Lower leg skin (tissue), 4 donors: ENCODE data around the gene ZSWIM3. TPM values are rescaled to one million over a fixed set of nuclear protein-coding genes. Genes with fewer than 3 reads are reported as not detected.

Experiments used
- DNase-seq, 2 donors: peaks; one replicate each; pipeline ENCODE4 v3.0.0-alpha.2; 2019; ENCODE audit warnings: low spot score in 2 of 2
- H3K4me3 ChIP-seq: fragments of 200-600 bp; sonication (generic); 2 replicates; pipeline ENCODE4 v1.5.1; 2017; ENCODE audit warnings: mild to moderate bottlenecking, low read depth; ENCODE audit not compliant: poor library complexity, severe bottlenecking
- CTCF ChIP-seq, 3 donors: fragments of 450-650 bp; IDR thresholded peaks; one replicate each; pipeline ENCODE4 v1.5.1; 2016; ENCODE audit warnings: antibody characterized with exemption in 3 of 3, mild to moderate bottlenecking in 3 of 3, moderate library complexity in 2 of 3
- POLR2A ChIP-seq, 2 donors: fragments of 450-650 bp; IDR thresholded peaks; one replicate each; pipeline ENCODE4 v1.6.1; 2016 to 2017; ENCODE audit warnings: antibody characterized with exemption in 2 of 2, mild to moderate bottlenecking in 1 of 2, moderate library complexity in 1 of 2
- WGBS, 2 donors: methylation state at CpG; one replicate each; pipeline ENCODE4 v1.1.5; 2018; 5-methylcytosine and 5-hydroxymethylcytosine counted together
- intact Hi-C: fragments of 100-400 bp; cut with DNase I; formaldehyde crosslinking; loops from one replicate; pipeline ENCODE4 v1.15.0; 2023; ENCODE audit warnings: low total_unique reads
- total RNA-seq, 4 donors: library from RNA; depleted of rRNA; stranded (reverse); fragments of >200 nt; gene quantifications; one replicate each; pipeline ENCODE4 v1.1.0, GENCODE V29; 2016

The ZSWIM3 gene
- total RNA-seq, 4 donors from 2014 or later, result 3.7 to 4.6 (median 4.0) TPM

- DNase-seq, result no peak
- no peak overlapping the region for H3K4me3 ChIP-seq
- TF ChIP-seq CTCF (IDR thresholded peaks at IDR 0.05), result peak in 1 of 3 donors; percentile 52
- no peak for TF ChIP-seq POLR2A (IDR thresholded peaks at IDR 0.05)
- intact Hi-C loops, result no loop called here
- 88 to 91% methylated on average over 14 of the region's 14 CpGs for WGBS, 2 donors
Observed at GRCh38 chr20:45927071-45927878, 69.9 kb downstream of the ZSWIM3 start.

Other genes with a start within 250 kb of the ZSWIM3 start
- gene WFDC10A, start 227.9 kb upstream of the ZSWIM3 start, total RNA-seq, result not detected
- not detected for gene WFDC9, start 226.3 kb upstream of the ZSWIM3 start, total RNA-seq
- not detected for gene WFDC11, start 187.4 kb upstream of the ZSWIM3 start, total RNA-seq
- not detected for gene WFDC13, start 155.6 kb upstream of the ZSWIM3 start, total RNA-seq
- 1 to 10 TPM in 1 of 4 donors, under 1 TPM in 1, not detected in 2; 0.54 to 1.9 TPM for gene WFDC10B, start 152.6 kb upstream of the ZSWIM3 start, total RNA-seq
- gene SPINT4, start 135.3 kb upstream of the ZSWIM3 start, total RNA-seq, result not detected
- gene WFDC3, start 65.7 kb upstream of the ZSWIM3 start, total RNA-seq, result 10 to 100 TPM in 3 of 4 donors, 1 to 10 TPM in 1; 8.4 to 37.2 (median 21.1) TPM
- 10 to 100 TPM; 24.5 to 62.9 (median 43.5) TPM for gene DNTTIP1, start 65.7 kb upstream of the ZSWIM3 start, total RNA-seq
- gene UBE2C, start 45.0 kb upstream of the ZSWIM3 start, total RNA-seq, result 10 to 100 TPM in 2 of 4 donors, 1 to 10 TPM in 2; 1.1 to 24.1 (median 10.2) TPM
- gene TNNC2, start 30.3 kb upstream of the ZSWIM3 start, total RNA-seq, result 10 to 100 TPM in 1 of 4 donors, 1 to 10 TPM in 2, not detected in 1; 1.4 to 10.7 (median 2.6) TPM
- gene SNX21, start 23.8 kb upstream of the ZSWIM3 start, total RNA-seq, result 100 to 1,000 TPM; 159 to 236 (median 203) TPM
- gene ACOT8, start 222 bp upstream of the ZSWIM3 start, total RNA-seq, result 10 to 100 TPM; 57.6 to 84.9 (median 61.4) TPM
- 10 to 100 TPM; 10.0 to 16.6 (median 13.5) TPM for gene ZSWIM1, start 23.6 kb downstream of the ZSWIM3 start, total RNA-seq
- gene SPATA25, start 30.0 kb downstream of the ZSWIM3 start, total RNA-seq, result 1 to 10 TPM in 2 of 4 donors, under 1 TPM in 2; 0.59 to 3.6 (median 1.8) TPM
- gene NEURL2, start 33.6 kb downstream of the ZSWIM3 start, total RNA-seq, result 10 to 100 TPM in 2 of 4 donors, 1 to 10 TPM in 2; 6.5 to 12.9 (median 9.5) TPM
- 100 to 1,000 TPM in 3 of 4 donors, 10 to 100 TPM in 1; 89.1 to 122 (median 111) TPM for gene CTSA, start 33.7 kb downstream of the ZSWIM3 start, total RNA-seq
- gene PLTP, start 54.5 kb downstream of the ZSWIM3 start, total RNA-seq, result 100 to 1,000 TPM in 1 of 4 donors, 10 to 100 TPM in 3; 37.4 to 114 (median 83.2) TPM
- 10 to 100 TPM; 34.5 to 63.2 (median 41.3) TPM for gene PCIF1, start 77.1 kb downstream of the ZSWIM3 start, total RNA-seq
- 10 to 100 TPM; 21.6 to 38.6 (median 30.7) TPM for gene ZNF335, start 114.6 kb downstream of the ZSWIM3 start, total RNA-seq
- 1 to 10 TPM in 3 of 4 donors, not detected in 1; 1.8 to 7.0 (median 1.9) TPM for gene MMP9, start 151.3 kb downstream of the ZSWIM3 start, total RNA-seq
- not detected for gene SLC12A5, start 171.6 kb downstream of the ZSWIM3 start, total RNA-seq
- gene NCOA5, start 232.3 kb downstream of the ZSWIM3 start, total RNA-seq, result 10 to 100 TPM; 27.7 to 51.5 (median 41.2) TPM